K562 treated with DMSO at 1 percent for 48 hours (cell line): ENCODE measurements around the gene TMEM50A. TPM values are rescaled to one million over a fixed set of nuclear protein-coding genes. Genes with fewer than 3 reads are reported as not detected.

Experiments used
- total RNA-seq: library from RNA; unstranded; fragments of 300-600 nt; gene quantifications from 2 replicates; pipeline ENCODE4 v1.2.3, GENCODE V29; 2022; ENCODE audit warnings: low replicate concordance; ENCODE audit errors: extremely low read depth

The TMEM50A gene
- not detected in 2 replicates for total RNA-seq

GRCh38 chr1:25338188-25338981 is at the start of gene TMEM50A:
Gene TMEM50A (plus strand): TSS chr1:25338334. CDS start chr1:25340487, 2,153 bp downstream.

Other genes with a start within 250 kb of the TMEM50A start
- gene SYF2, start 105.8 kb upstream of the TMEM50A start, total RNA-seq = not detected in 2 replicates
- not detected in 2 replicates for gene RSRP1, start 90.9 kb upstream of the TMEM50A start, total RNA-seq
- gene RHD, start 65.8 kb upstream of the TMEM50A start, total RNA-seq = not detected in 2 replicates
- not detected in 2 replicates for gene RHCE, start 82.5 kb downstream of the TMEM50A start, total RNA-seq
- gene MACO1, start 92.6 kb downstream of the TMEM50A start, total RNA-seq = not detected in 2 replicates
- not detected in 2 replicates for gene LDLRAP1, start 205.3 kb downstream of the TMEM50A start, total RNA-seq